ENCODE results near the gene KIAA1217. TPM values are rescaled to one million over a fixed set of nuclear protein-coding genes. Genes with fewer than 3 reads are reported as not detected.
A peak's percentile ranks its signal among the peaks of the same experiment; 100 is the strongest.

Gene KIAA1217
- total and polyA plus RNA-seq, 3 donors from 2014 or later = 40.0 to 197 (median 134) TPM

- Histone ChIP-seq H3K27ac (no peak overlapping the region), H3K27me3 (no peaks in the 10 kb centered on the region), H3K4me1 (peaks cover 6% of the 10 kb centered on the region), H3K9me3 (no peaks in the 10 kb centered on the region), H3K4me3 (no peak overlapping the region), H3K36me3 (ENCODE audit: low read depth, missing control alignments) (no peaks in the 10 kb centered on the region)
- intact Hi-C loops (cut with DNase I; ENCODE audit: low total_unique reads) = no loop called here
- DNase-seq = no peak
- TF ChIP-seq POLR2A (IDR thresholded peaks at IDR 0.05) = no peak
- TF ChIP-seq, protein P1, sequence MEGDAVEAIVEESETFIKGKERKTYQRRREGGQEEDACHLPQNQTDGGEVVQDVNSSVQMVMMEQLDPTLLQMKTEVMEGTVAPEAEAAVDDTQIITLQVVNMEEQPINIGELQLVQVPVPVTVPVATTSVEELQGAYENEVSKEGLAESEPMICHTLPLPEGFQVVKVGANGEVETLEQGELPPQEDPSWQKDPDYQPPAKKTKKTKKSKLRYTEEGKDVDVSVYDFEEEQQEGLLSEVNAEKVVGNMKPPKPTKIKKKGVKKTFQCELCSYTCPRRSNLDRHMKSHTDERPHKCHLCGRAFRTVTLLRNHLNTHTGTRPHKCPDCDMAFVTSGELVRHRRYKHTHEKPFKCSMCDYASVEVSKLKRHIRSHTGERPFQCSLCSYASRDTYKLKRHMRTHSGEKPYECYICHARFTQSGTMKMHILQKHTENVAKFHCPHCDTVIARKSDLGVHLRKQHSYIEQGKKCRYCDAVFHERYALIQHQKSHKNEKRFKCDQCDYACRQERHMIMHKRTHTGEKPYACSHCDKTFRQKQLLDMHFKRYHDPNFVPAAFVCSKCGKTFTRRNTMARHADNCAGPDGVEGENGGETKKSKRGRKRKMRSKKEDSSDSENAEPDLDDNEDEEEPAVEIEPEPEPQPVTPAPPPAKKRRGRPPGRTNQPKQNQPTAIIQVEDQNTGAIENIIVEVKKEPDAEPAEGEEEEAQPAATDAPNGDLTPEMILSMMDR (IDR thresholded peaks at IDR 0.05) = no peak
- 52 to 72% methylated on average over 8 to 10 of the region's 10 CpGs for WGBS, 2 donors
These were observed 344.2 kb downstream of the KIAA1217 start for GRCh38 chr10:24553051-24553612.

- WGBS, 2 donors = 89 to 95% methylated on average over 7 of the region's 7 CpGs
- Histone ChIP-seq H3K27me3 (no peaks in the 10 kb centered on the region), H3K9me3 (no peaks in the 10 kb centered on the region), H3K4me3 (no peak overlapping the region), H3K27ac (no peak overlapping the region), H3K36me3 (ENCODE audit: low read depth, missing control alignments) (no peaks in the 10 kb centered on the region), H3K4me1 (peaks cover 6% of the 10 kb centered on the region)
- intact Hi-C loops (cut with DNase I; ENCODE audit: low total_unique reads) = no loop called here
- DNase-seq = no peak
- TF ChIP-seq, protein P1 (IDR thresholded peaks at IDR 0.05) = no peak
- TF ChIP-seq POLR2A (IDR thresholded peaks at IDR 0.05) = no peak
These were observed 345.1 kb downstream of the KIAA1217 start for GRCh38 chr10:24554036-24554435.

- TF ChIP-seq, protein P1 (IDR thresholded peaks at IDR 0.05) = no peak
- TF ChIP-seq POLR2A (IDR thresholded peaks at IDR 0.05) = no peak
- Histone ChIP-seq H3K4me3 (no peak overlapping the region), H3K36me3 (ENCODE audit: low read depth, missing control alignments) (no peaks in the 10 kb centered on the region), H3K27me3 (no peaks in the 10 kb centered on the region), H3K4me1 (peaks cover 6% of the 10 kb centered on the region), H3K27ac (no peak overlapping the region), H3K9me3 (no peaks in the 10 kb centered on the region)
- intact Hi-C loops (cut with DNase I; ENCODE audit: low total_unique reads) = no loop called here
- WGBS, 2 donors = 72 to 79% methylated on average over 4 of the region's 4 CpGs
- DNase-seq = no peak
These were observed 347.3 kb downstream of the KIAA1217 start for GRCh38 chr10:24556126-24556749.

- intact Hi-C loops (cut with DNase I; ENCODE audit: low total_unique reads) = no loop called here
- WGBS, 2 donors = 48 to 62% methylated on average over 24 of the region's 24 CpGs
- no peak overlapping the region for H3K27ac ChIP-seq
- no peak overlapping the region for H3K4me3 ChIP-seq
- H3K27me3 ChIP-seq = no peaks in the 10 kb centered on the region
- TF ChIP-seq POLR2A (IDR thresholded peaks at IDR 0.05) = no peak
- TF ChIP-seq, protein P1 (IDR thresholded peaks at IDR 0.05) = peak; percentile 50 to 89 (median 66)
- H3K36me3 ChIP-seq (ENCODE audit: low read depth, missing control alignments) = no peaks in the 10 kb centered on the region
- peaks cover 6% of the 10 kb centered on the region for H3K4me1 ChIP-seq
- H3K9me3 ChIP-seq = no peaks in the 10 kb centered on the region
- peak; percentile 42 for DNase-seq
These were observed 348.1 kb downstream of the KIAA1217 start for GRCh38 chr10:24556750-24557742.
